ENCODE data around the gene VEPH1.

DNA sequence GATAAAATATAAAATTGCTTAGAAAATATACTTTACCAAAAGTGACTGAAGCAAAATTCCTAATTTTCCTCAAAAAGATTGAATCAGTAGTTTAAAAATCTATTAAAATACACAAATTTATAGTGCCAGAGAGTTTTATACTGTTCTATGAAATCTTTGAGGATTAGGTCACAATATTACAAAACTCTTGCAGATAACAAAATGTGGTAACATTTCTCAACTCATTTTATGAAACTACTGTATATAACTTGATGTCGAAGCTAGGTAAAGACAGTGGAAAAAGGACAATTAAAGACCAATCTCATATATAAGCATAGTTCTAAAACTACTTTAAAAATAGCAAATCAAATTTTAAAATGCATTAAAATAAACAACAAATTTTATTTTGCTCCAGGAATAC, 15.9 kb downstream of the VEPH1 start:
- TF ChIP-seq EZH2 (IDR thresholded peaks at IDR 0.05; ENCODE audit: insufficient read depth, poor library complexity, severe bottlenecking) (no peak), EZH2phosphoT487 (IDR thresholded peaks at IDR 0.05; ENCODE audit: insufficient read depth, low read depth) (no peak)

All from GM23248 (cell line).